Loucy (cell line): Measurements from ENCODE around the gene ACAP2.
A peak's percentile ranks its signal among the peaks of the same experiment; 100 is the strongest.

ENCODE experiments used
- H2AFZ ChIP-seq: fragments of 200-600 bp; sonication (generic); 2 replicates; pipeline ENCODE4 v1.6.0; 2016; ENCODE audit warnings: antibody characterized with exemption, mild to moderate bottlenecking, low read length, moderate library complexity
- H3F3A ChIP-seq: fragments of 200-600 bp; 2 replicates; pipeline ENCODE4 v1.6.0; 2016; ENCODE audit warnings: antibody characterized with exemption, low read depth, mild to moderate bottlenecking
- H3K27me3 ChIP-seq: fragments of 200-600 bp; sonication (generic); 2 replicates; pipeline ENCODE4 v1.6.1; 2014; ENCODE audit warnings: low read length, mild to moderate bottlenecking; ENCODE audit not compliant: insufficient read depth, poor library complexity, severe bottlenecking
- H3K36me3 ChIP-seq: fragments of 200-600 bp; sonication (generic); 2 replicates; pipeline ENCODE4 v1.6.1; 2016; ENCODE audit warnings: low read length; ENCODE audit not compliant: insufficient read depth
- H3K4me1 ChIP-seq: fragments of 200-600 bp; sonication (generic); 2 replicates; pipeline ENCODE4 v1.5.1; 2014; ENCODE audit warnings: low read length, mild to moderate bottlenecking; ENCODE audit not compliant: insufficient read depth, poor library complexity, severe bottlenecking
- H3K4me2 ChIP-seq: fragments of 200-600 bp; sonication (generic); 2 replicates; pipeline ENCODE4 v1.6.0; 2014; ENCODE audit warnings: antibody characterized with exemption, low read length, low read depth, mild to moderate bottlenecking; ENCODE audit not compliant: poor library complexity, severe bottlenecking
- H3K4me3 ChIP-seq: fragments of 200-600 bp; sonication (generic); 2 replicates; pipeline ENCODE4 v1.5.1; 2014; ENCODE audit warnings: low read length, mild to moderate bottlenecking, mixed read lengths; ENCODE audit not compliant: poor library complexity, severe bottlenecking
- H3K79me2 ChIP-seq: fragments of 200-600 bp; sonication (generic); 2 replicates; pipeline ENCODE4 v1.6.1; 2014; ENCODE audit warnings: low read length; ENCODE audit not compliant: insufficient read depth
- H3K9ac ChIP-seq: fragments of 200-600 bp; sonication (generic); 2 replicates; pipeline ENCODE4 v1.6.0; 2014; ENCODE audit warnings: mild to moderate bottlenecking, low read depth, low read length, moderate library complexity; ENCODE audit not compliant: poor library complexity, severe bottlenecking
- H3K9me2 ChIP-seq: fragments of 200-600 bp; sonication (generic); replicated peaks from 2 replicates; pipeline ENCODE4 v1.6.1; 2016; ENCODE audit warnings: low read depth, low read length, mixed read lengths
- H3K9me3 ChIP-seq: fragments of 200-600 bp; sonication (generic); 2 replicates; pipeline ENCODE4 v1.6.1; 2014; ENCODE audit warnings: mild to moderate bottlenecking, antibody characterized with exemption, low read length, low read depth; ENCODE audit not compliant: insufficient read depth
- H4K20me1 ChIP-seq: fragments of 200-600 bp; sonication (generic); 2 replicates; pipeline ENCODE4 v1.6.0; 2014; ENCODE audit warnings: antibody characterized with exemption, low read length, mild to moderate bottlenecking; ENCODE audit not compliant: insufficient read depth, poor library complexity, severe bottlenecking
- CTCF ChIP-seq: fragments of 200-600 bp; sonication (generic); conservative IDR thresholded peaks from 2 replicates; pipeline ENCODE4 v1.5.1; 2014; ENCODE audit warnings: mild to moderate bottlenecking, antibody characterized with exemption, low read length
- EZH2phosphoT487 ChIP-seq: fragments of 200-600 bp; IDR thresholded peaks from 2 replicates; pipeline ENCODE4 v1.6.1; 2018; ENCODE audit warnings: antibody characterized with exemption, mild to moderate bottlenecking, moderate library complexity, borderline replicate concordance

Gene ACAP2

GRCh38 chr3:195261925-195262324 lies 180.9 kb downstream of the ACAP2 start:
- TF ChIP-seq EZH2phosphoT487: no peak
- H3F3A ChIP-seq: no peaks in the 10 kb centered on the region
- no peaks in the 10 kb centered on the region for H3K36me3 ChIP-seq
- peaks cover 75% of the 10 kb centered on the region for H3K4me1 ChIP-seq
- H3K79me2 ChIP-seq: peaks cover 90% of the 10 kb centered on the region
- no peaks in the 10 kb centered on the region for H3K27me3 ChIP-seq
- H3K4me3 ChIP-seq: no peak overlapping the region
- H4K20me1 ChIP-seq: peaks cover under 1% of the 10 kb centered on the region
- no peaks in the 10 kb centered on the region for H3K9me2 ChIP-seq
- H2AFZ ChIP-seq: no peak overlapping the region
- no peak overlapping the region for H3K9ac ChIP-seq
- no peak overlapping the region for H3K4me2 ChIP-seq
- no peaks in the 10 kb centered on the region for H3K9me3 ChIP-seq

- H3K4me1 ChIP-seq: peaks cover 66% of the 10 kb centered on the region
- no peaks in the 10 kb centered on the region for H3K36me3 ChIP-seq
- peaks cover 90% of the 10 kb centered on the region for H3K79me2 ChIP-seq
- TF ChIP-seq CTCF: peak; percentile 5; the same call in 1 of the 2 replicates
- TF ChIP-seq EZH2phosphoT487: no peak
- H3K27me3 ChIP-seq: no peaks in the 10 kb centered on the region
- peak overlapping the region; percentile 80 for H3K4me3 ChIP-seq
- no peaks in the 10 kb centered on the region for H3F3A ChIP-seq
- no peaks in the 10 kb centered on the region for H4K20me1 ChIP-seq
- H3K9me3 ChIP-seq: no peaks in the 10 kb centered on the region
- H3K9ac ChIP-seq: peak overlapping the region; percentile 65
- H3K4me2 ChIP-seq: peak overlapping the region; percentile 77
- no peaks in the 10 kb centered on the region for H3K9me2 ChIP-seq
- H2AFZ ChIP-seq: peak overlapping the region; percentile 70
Observed at GRCh38 chr3:195260280-195260905, 182.4 kb downstream of the ACAP2 start.

GRCh38 chr3:195259475-195260279 lies 183.1 kb downstream of the ACAP2 start:
- Histone ChIP-seq H3K4me3 (peak overlapping the region; percentile 80), H3K79me2 (peaks cover 90% of the 10 kb centered on the region), H3K27me3 (no peaks in the 10 kb centered on the region), H3K4me1 (peaks cover 65% of the 10 kb centered on the region), H3K36me3 (no peaks in the 10 kb centered on the region), H3K4me2 (peak overlapping the region; percentile 88), H3K9ac (peak overlapping the region; percentile 91), H4K20me1 (no peaks in the 10 kb centered on the region), H3F3A (no peaks in the 10 kb centered on the region), H2AFZ (no peak overlapping the region; the same call in 1 of the 2 replicates), H3K9me3 (no peaks in the 10 kb centered on the region), H3K9me2 (no peaks in the 10 kb centered on the region)
- TF ChIP-seq CTCF (peak; percentile 49; the same call in 1 of the 2 replicates), EZH2phosphoT487 (no peak)
